H9 (cell line): Measurements from ENCODE around the gene ARL8A. TPM values are rescaled to one million over a fixed set of nuclear protein-coding genes. Genes with fewer than 3 reads are reported as not detected.

Experiments
- DNase-seq: peaks from one replicate; pipeline ENCODE4 v3.0.0-alpha.2; 2017
- H2AFZ ChIP-seq: one replicate; pipeline ENCODE4 v1.6.1; 2013; ENCODE audit warnings: mild to moderate bottlenecking, low read length, control low read depth, moderate library complexity
- H2AK5ac ChIP-seq: 2 replicates; pipeline ENCODE4 v1.6.1; 2013; ENCODE audit warnings: low read length, control low read depth, mixed read lengths; ENCODE audit not compliant: insufficient read length
- H2BK120ac ChIP-seq: one replicate; pipeline ENCODE4 v1.6.1; 2013; ENCODE audit warnings: low read depth, mild to moderate bottlenecking, low read length, control low read depth, inconsistent platforms; ENCODE audit not compliant: poor library complexity, severe bottlenecking
- H2BK12ac ChIP-seq: 2 replicates; pipeline ENCODE4 v1.6.1; 2013; ENCODE audit warnings: low read length, control low read depth, mixed read lengths, low read depth; ENCODE audit not compliant: insufficient read length
- H2BK15ac ChIP-seq: 2 replicates; pipeline ENCODE4 v1.6.1; 2013; ENCODE audit warnings: low read depth, low read length, control low read depth
- H2BK20ac ChIP-seq: one replicate; pipeline ENCODE4 v1.6.1; 2013; ENCODE audit warnings: low read depth, mild to moderate bottlenecking, low read length, control low read depth, inconsistent platforms; ENCODE audit not compliant: poor library complexity, severe bottlenecking
- H2BK5ac ChIP-seq: 2 replicates; pipeline ENCODE4 v1.6.1; 2013; ENCODE audit warnings: low read length, control low read depth, mixed read lengths; ENCODE audit not compliant: insufficient read length
- H3K14ac ChIP-seq: 2 replicates; pipeline ENCODE4 v1.6.1; 2013; ENCODE audit warnings: low read length, control low read depth; ENCODE audit not compliant: insufficient read depth
- H3K18ac ChIP-seq: 2 replicates; pipeline ENCODE4 v1.6.1; 2013; ENCODE audit warnings: low read depth, mild to moderate bottlenecking, mixed read lengths, low read length, control low read depth; ENCODE audit not compliant: insufficient read length
- H3K23ac ChIP-seq: 2 replicates; pipeline ENCODE4 v1.6.1; 2013; ENCODE audit warnings: low read length, control low read depth, mixed read lengths, low read depth; ENCODE audit not compliant: insufficient read length
- H3K23me2 ChIP-seq: 2 replicates; pipeline ENCODE4 v1.6.1; 2013; ENCODE audit warnings: low read depth, mild to moderate bottlenecking, mixed read lengths, low read length, control low read depth; ENCODE audit not compliant: insufficient read length, poor library complexity, severe bottlenecking
- H3K27ac ChIP-seq: 2 replicates; pipeline ENCODE4 v1.5.1; 2013; ENCODE audit warnings: low read length, control low read depth, mixed read lengths, low read depth; ENCODE audit not compliant: insufficient read length
- H3K27me3 ChIP-seq: 2 replicates; pipeline ENCODE4 v1.6.1; 2013; ENCODE audit warnings: low read length, control low read depth, inconsistent platforms; ENCODE audit not compliant: insufficient read depth
- H3K4ac ChIP-seq: 2 replicates; pipeline ENCODE4 v1.6.1; 2013; ENCODE audit warnings: low read depth, mild to moderate bottlenecking, control low read depth, inconsistent platforms, low read length, moderate library complexity
- H3K4me1 ChIP-seq: 2 replicates; pipeline ENCODE4 v1.6.1; 2013; ENCODE audit warnings: low read length, control low read depth, inconsistent platforms; ENCODE audit not compliant: insufficient read depth
- H3K4me2 ChIP-seq: 2 replicates; pipeline ENCODE4 v1.6.1; 2013; ENCODE audit warnings: low read length, control low read depth, mixed read lengths; ENCODE audit not compliant: insufficient read length, insufficient read depth
- H3K56ac ChIP-seq: 2 replicates; pipeline ENCODE4 v1.6.1; 2013; ENCODE audit warnings: low read depth, mild to moderate bottlenecking, mixed read lengths, low read length, control low read depth; ENCODE audit not compliant: insufficient read length
- H3K79me1 ChIP-seq: 2 replicates; pipeline ENCODE4 v1.6.1; 2013; ENCODE audit warnings: low read depth, mild to moderate bottlenecking, moderate library complexity, low read length, control low read depth, inconsistent platforms; ENCODE audit not compliant: insufficient read depth, poor library complexity, severe bottlenecking
- H3K79me2 ChIP-seq: 2 replicates; pipeline ENCODE4 v1.6.1; 2013; ENCODE audit warnings: low read length, control low read depth, inconsistent platforms; ENCODE audit not compliant: insufficient read depth
- H3K9ac ChIP-seq: 2 replicates; pipeline ENCODE4 v1.6.1; 2013; ENCODE audit warnings: low read length, control low read depth, mixed read lengths; ENCODE audit not compliant: insufficient read length; ENCODE audit errors: extremely low read depth
- H3K9me3 ChIP-seq: one replicate; pipeline ENCODE4 v1.6.1; 2013; ENCODE audit warnings: low read depth, low read length, inconsistent platforms; ENCODE audit not compliant: control insufficient read depth
- H3T11ph ChIP-seq: one replicate; pipeline ENCODE4 v1.6.1; 2013; ENCODE audit warnings: mild to moderate bottlenecking, low read length, control low read depth, inconsistent platforms
- H4K20me1 ChIP-seq: one replicate; pipeline ENCODE4 v1.6.1; 2013; ENCODE audit not compliant: control insufficient read depth, insufficient read length, insufficient read depth
- H4K5ac ChIP-seq: 2 replicates; pipeline ENCODE4 v1.6.1; 2013; ENCODE audit warnings: low read depth, mild to moderate bottlenecking, mixed read lengths, low read length, control low read depth; ENCODE audit not compliant: insufficient read length
- H4K8ac ChIP-seq: replicated peaks from 2 replicates; pipeline ENCODE4 v1.6.1; 2013; ENCODE audit warnings: low read length, control low read depth, mixed read lengths, low read depth; ENCODE audit not compliant: insufficient read length
- H4K91ac ChIP-seq: 2 replicates; pipeline ENCODE4 v1.6.1; 2013; ENCODE audit warnings: low read depth, mild to moderate bottlenecking, moderate library complexity, mixed read lengths, low read length, control low read depth; ENCODE audit not compliant: insufficient read length
- H3K27ac Mint-ChIP-seq, 3 experiments: 2 replicates in 2 of 3; 3 replicates in 1 of 3; pipeline ENCODE4 v1.8.0; 2020 to 2021; ENCODE audit warnings: mixed read lengths in 3 of 3, mild to moderate bottlenecking in 1 of 3, moderate library complexity in 1 of 3
- H3K27me3 Mint-ChIP-seq: 2 replicates; pipeline ENCODE4 v1.8.0; 2021; ENCODE audit warnings: low read depth, mild to moderate bottlenecking, moderate library complexity, mixed read lengths
- H3K36me3 Mint-ChIP-seq, 3 experiments: 2 replicates in 2 of 3; 3 replicates in 1 of 3; pipeline ENCODE4 v1.8.0; 2020 to 2021; ENCODE audit warnings: low read depth in 3 of 3, mixed read lengths in 3 of 3; ENCODE audit not compliant: insufficient read depth in 1 of 3
- H3K4me1 Mint-ChIP-seq, 2 experiments: 2 replicates each; pipeline ENCODE4 v1.8.0; 2020; ENCODE audit warnings: mixed read lengths in 2 of 2
- H3K4me3 Mint-ChIP-seq, 2 experiments: 2 replicates in 1 of 2; 3 replicates in 1 of 2; pipeline ENCODE4 v1.8.0; 2020 to 2021; ENCODE audit warnings: mild to moderate bottlenecking in 2 of 2, mixed read lengths in 2 of 2, moderate library complexity in 1 of 2
- H3K9me3 Mint-ChIP-seq, 2 experiments: 2 replicates in 1 of 2; 3 replicates in 1 of 2; pipeline ENCODE4 v1.8.0; 2020; ENCODE audit warnings: mild to moderate bottlenecking in 2 of 2, mixed read lengths in 2 of 2, moderate library complexity in 1 of 2
- WGBS: extraction: QIAGEN DNeasy Blood & Tissue Kit; methylation state at CpG from one replicate; pipeline ENCODE4 v1.1.7; 2013; ENCODE audit warnings: missing lambda C conversion rate, low lambda C conversion rate, mixed read lengths; ENCODE audit not compliant: insufficient read length; ENCODE audit errors: extremely low coverage; 5-methylcytosine and 5-hydroxymethylcytosine counted together
- total RNA-seq: library from RNA; stranded (reverse); gene quantifications from 2 replicates; pipeline ENCODE4 v1.2.1, GENCODE V29; 2021
- TF ChIP-seq, protein P1 (sequence below): fragments of 200-600 bp; sonication (generic); conservative IDR thresholded peaks from 3 replicates; pipeline ENCODE4 v1.8.0; 2021; ENCODE audit warnings: antibody characterized with exemption, mild to moderate bottlenecking

The ARL8A gene
- total RNA-seq, 1 experiment from 2014 or later: 67.2 TPM

- Histone ChIP-seq H3K23ac (no peak overlapping the region), H3K4me1 (peaks cover 2% of the 10 kb centered on the region; the same call in 1 of the 2 replicates), H3K79me1 (no peaks in the 10 kb centered on the region), H2BK5ac (no peak overlapping the region), H2BK120ac (no peak overlapping the region), H2BK20ac (no peak overlapping the region), H4K20me1 (no peaks in the 10 kb centered on the region), H3K56ac (no peak overlapping the region), H3K27me3 (no peaks in the 10 kb centered on the region), H4K5ac (no peak overlapping the region), H3K4me2 (no peak overlapping the region), H4K91ac (no peak overlapping the region), H3K4ac (no peak overlapping the region), H3K18ac (peak overlapping the region; percentile 73), H2AFZ (no peak overlapping the region), H3K27ac (no peak overlapping the region), H4K8ac (no peak overlapping the region), H3K23me2 (no peaks in the 10 kb centered on the region), H3K79me2 (no peaks in the 10 kb centered on the region), H2BK12ac (no peak overlapping the region), H3K14ac (peak overlapping the region; percentile 73; the same call in 1 of the 2 replicates), H3K9ac (no peak overlapping the region), H2BK15ac (no peak overlapping the region), H3T11ph (no peak overlapping the region), H3K9me3 (no peaks in the 10 kb centered on the region), H2AK5ac (no peak overlapping the region)
- Mint-ChIP-seq H3K36me3 (no peaks in the 10 kb centered on the region), H3K27me3 (peaks cover 2% of the 10 kb centered on the region; the same call in 1 of the 2 replicates), H3K4me3 (no peak overlapping the region), H3K9me3 (no peaks in the 10 kb centered on the region), H3K4me1 (peaks cover 45 to 49% of the 10 kb centered on the region in 2 experiments), H3K27ac (no peak overlapping the region; a peak in 2 of 7 replicates)
- no peak for DNase-seq
- TF ChIP-seq, protein P1, sequence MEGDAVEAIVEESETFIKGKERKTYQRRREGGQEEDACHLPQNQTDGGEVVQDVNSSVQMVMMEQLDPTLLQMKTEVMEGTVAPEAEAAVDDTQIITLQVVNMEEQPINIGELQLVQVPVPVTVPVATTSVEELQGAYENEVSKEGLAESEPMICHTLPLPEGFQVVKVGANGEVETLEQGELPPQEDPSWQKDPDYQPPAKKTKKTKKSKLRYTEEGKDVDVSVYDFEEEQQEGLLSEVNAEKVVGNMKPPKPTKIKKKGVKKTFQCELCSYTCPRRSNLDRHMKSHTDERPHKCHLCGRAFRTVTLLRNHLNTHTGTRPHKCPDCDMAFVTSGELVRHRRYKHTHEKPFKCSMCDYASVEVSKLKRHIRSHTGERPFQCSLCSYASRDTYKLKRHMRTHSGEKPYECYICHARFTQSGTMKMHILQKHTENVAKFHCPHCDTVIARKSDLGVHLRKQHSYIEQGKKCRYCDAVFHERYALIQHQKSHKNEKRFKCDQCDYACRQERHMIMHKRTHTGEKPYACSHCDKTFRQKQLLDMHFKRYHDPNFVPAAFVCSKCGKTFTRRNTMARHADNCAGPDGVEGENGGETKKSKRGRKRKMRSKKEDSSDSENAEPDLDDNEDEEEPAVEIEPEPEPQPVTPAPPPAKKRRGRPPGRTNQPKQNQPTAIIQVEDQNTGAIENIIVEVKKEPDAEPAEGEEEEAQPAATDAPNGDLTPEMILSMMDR: no peak
- WGBS: no CpG with 5 or more reads among the region's 13 CpGs
Observed at GRCh38 chr1:202107801-202108731, 36.5 kb downstream of the ARL8A start.
